ENCODE measurements around the gene KCNA5.

DNA sequence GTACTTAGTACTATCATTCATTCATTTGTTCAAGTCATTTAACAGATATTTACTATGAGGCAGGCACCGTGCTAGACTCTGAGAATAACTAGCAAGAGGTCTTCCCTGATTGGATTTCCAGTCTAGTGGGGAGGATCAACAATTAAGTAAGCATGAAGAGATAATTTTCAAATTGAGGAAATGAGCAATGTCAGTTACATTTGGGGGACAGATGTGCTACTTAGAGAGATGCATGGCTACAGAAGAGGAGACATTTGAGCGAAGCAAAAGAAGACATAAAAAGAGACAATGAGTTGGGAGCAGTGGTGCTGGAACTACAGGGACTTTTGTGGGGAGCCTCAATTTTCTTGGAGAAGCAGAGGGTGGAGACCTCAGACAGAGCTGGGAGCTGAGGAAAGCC, 7.7 kb downstream of the KCNA5 start:
- TF ChIP-seq, protein P1, sequence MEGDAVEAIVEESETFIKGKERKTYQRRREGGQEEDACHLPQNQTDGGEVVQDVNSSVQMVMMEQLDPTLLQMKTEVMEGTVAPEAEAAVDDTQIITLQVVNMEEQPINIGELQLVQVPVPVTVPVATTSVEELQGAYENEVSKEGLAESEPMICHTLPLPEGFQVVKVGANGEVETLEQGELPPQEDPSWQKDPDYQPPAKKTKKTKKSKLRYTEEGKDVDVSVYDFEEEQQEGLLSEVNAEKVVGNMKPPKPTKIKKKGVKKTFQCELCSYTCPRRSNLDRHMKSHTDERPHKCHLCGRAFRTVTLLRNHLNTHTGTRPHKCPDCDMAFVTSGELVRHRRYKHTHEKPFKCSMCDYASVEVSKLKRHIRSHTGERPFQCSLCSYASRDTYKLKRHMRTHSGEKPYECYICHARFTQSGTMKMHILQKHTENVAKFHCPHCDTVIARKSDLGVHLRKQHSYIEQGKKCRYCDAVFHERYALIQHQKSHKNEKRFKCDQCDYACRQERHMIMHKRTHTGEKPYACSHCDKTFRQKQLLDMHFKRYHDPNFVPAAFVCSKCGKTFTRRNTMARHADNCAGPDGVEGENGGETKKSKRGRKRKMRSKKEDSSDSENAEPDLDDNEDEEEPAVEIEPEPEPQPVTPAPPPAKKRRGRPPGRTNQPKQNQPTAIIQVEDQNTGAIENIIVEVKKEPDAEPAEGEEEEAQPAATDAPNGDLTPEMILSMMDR (conservative IDR thresholded peaks at IDR 0.05; ENCODE audit: low read depth, low read length): no peak
- TF ChIP-seq EZH2 (IDR thresholded peaks at IDR 0.05; ENCODE audit: low read length, unreplicated experiment): no peak
- no peak for TF ChIP-seq EZH2phosphoT487 (IDR thresholded peaks at IDR 0.05; ENCODE audit: borderline replicate concordance, low read length)
